PC-3 (cell line): ENCODE measurements around the gene WDR33. TPM values are rescaled to one million over a fixed set of nuclear protein-coding genes. Genes with fewer than 3 reads are reported as not detected.

ENCODE experiments used
- ATAC-seq: fragments of 200-7000 bp; cut with Tn5 transposase; 2 replicates; pipeline ENCODE4 v1.9.1; 2020; ENCODE audit warnings: mild to moderate bottlenecking, moderate library complexity
- BruUV-seq: library from RNA; stranded (reverse); fragments of 400-500 nt; replicated peaks from 2 replicates; lab custom pipeline; 2021; lab: Mats Ljungman, UMichigan
- CTCF ChIA-PET: fragments of 300-600 bp; sonication (Branson Sonifier 250); formaldehyde crosslinking; loops from one replicate; lab custom pipeline; 2022; ENCODE audit warnings: antibody characterized with exemption; lab: Charles Lee
- POLR2A ChIA-PET: fragments of 300-600 bp; sonication (Branson Sonifier 250); formaldehyde crosslinking; loops from one replicate; lab custom pipeline; 2022; ENCODE audit warnings: antibody characterized with exemption; ENCODE audit not compliant: unreplicated experiment; lab: Charles Lee
- DNase-seq: peaks from one replicate; pipeline ENCODE4 v3.0.0-alpha.2; 2015
- H2AFZ ChIP-seq: fragments of 300-600 bp; sonication (generic); 2 replicates; pipeline ENCODE4 v1.6.0; 2016; ENCODE audit warnings: antibody characterized with exemption, low read length
- H3F3A ChIP-seq: fragments of 300-600 bp; sonication (generic); one replicate; pipeline ENCODE4 v1.6.0; 2017; ENCODE audit warnings: antibody characterized with exemption, low read length, control low read depth, mild to moderate bottlenecking; ENCODE audit not compliant: unreplicated experiment
- H3K27ac ChIP-seq: fragments of 300-600 bp; sonication (generic); 2 replicates; pipeline ENCODE4 v1.5.1; 2016; ENCODE audit warnings: mild to moderate bottlenecking, low read length
- H3K27me3 ChIP-seq: fragments of 300-600 bp; sonication (generic); 2 replicates; pipeline ENCODE4 v1.6.1; 2016; ENCODE audit warnings: low read length, mixed read lengths
- H3K36me3 ChIP-seq: fragments of 300-600 bp; sonication (generic); 2 replicates; pipeline ENCODE4 v1.6.1; 2016; ENCODE audit warnings: low read depth, mixed run types, low read length, mixed read lengths
- H3K4me1 ChIP-seq: fragments of 300-600 bp; sonication (generic); 2 replicates; pipeline ENCODE4 v1.5.1; 2016; ENCODE audit warnings: low read length; ENCODE audit not compliant: insufficient read depth
- H3K4me2 ChIP-seq: fragments of 300-600 bp; sonication (generic); 2 replicates; pipeline ENCODE4 v1.6.0; 2016; ENCODE audit warnings: low read length
- H3K4me3 ChIP-seq: fragments of 300-600 bp; sonication (generic); 2 replicates; pipeline ENCODE4 v1.5.1; 2016; ENCODE audit warnings: mild to moderate bottlenecking, low read length, mixed read lengths
- H3K79me2 ChIP-seq: fragments of 300-600 bp; sonication (generic); 2 replicates; pipeline ENCODE4 v1.6.1; 2017; ENCODE audit warnings: low read length, mixed read lengths
- H3K9ac ChIP-seq: fragments of 300-600 bp; sonication (generic); 2 replicates; pipeline ENCODE4 v1.6.0; 2016; ENCODE audit warnings: mild to moderate bottlenecking, low read length
- H3K9me2 ChIP-seq: fragments of 300-600 bp; sonication (generic); replicated peaks from 2 replicates; pipeline ENCODE4 v1.6.1; 2016; ENCODE audit warnings: mixed run types, low read length, mixed read lengths
- H3K9me3 ChIP-seq: fragments of 300-600 bp; sonication (generic); 2 replicates; pipeline ENCODE4 v1.6.1; 2016; ENCODE audit warnings: low read length, mixed read lengths
- H4K20me1 ChIP-seq: fragments of 300-600 bp; sonication (generic); 2 replicates; pipeline ENCODE4 v1.6.1; 2016; ENCODE audit warnings: low read length, mixed read lengths
- CTCF ChIP-seq: fragments of 300-600 bp; sonication (generic); conservative IDR thresholded peaks from 2 replicates; pipeline ENCODE4 v1.5.1; 2017; ENCODE audit warnings: antibody characterized with exemption, low read depth, mild to moderate bottlenecking, low read length
- EZH2 ChIP-seq: fragments of 300-600 bp; sonication (generic); IDR thresholded peaks from one replicate; pipeline ENCODE4 v1.6.1; 2017; ENCODE audit warnings: antibody characterized with exemption, mild to moderate bottlenecking, low read length; ENCODE audit not compliant: unreplicated experiment
- EZH2phosphoT487 ChIP-seq: fragments of 300-600 bp; sonication (generic); IDR thresholded peaks from 2 replicates; pipeline ENCODE4 v1.6.1; 2018; ENCODE audit warnings: mild to moderate bottlenecking, antibody characterized with exemption, low read length, borderline replicate concordance
- intact Hi-C: fragments of 100-400 bp; cut with micrococcal nuclease; formaldehyde crosslinking; loops from 2 replicates; pipeline ENCODE4 v1.9.0; 2023
- total RNA-seq: library from RNA; depleted of rRNA; stranded (reverse); fragments of >200 nt; gene quantifications from 2 replicates; pipeline ENCODE4 v1.2.3, GENCODE V29; 2014

WDR33 gene
- total RNA-seq, 1 experiment from 2014 or later = 31.7 TPM

DNA sequence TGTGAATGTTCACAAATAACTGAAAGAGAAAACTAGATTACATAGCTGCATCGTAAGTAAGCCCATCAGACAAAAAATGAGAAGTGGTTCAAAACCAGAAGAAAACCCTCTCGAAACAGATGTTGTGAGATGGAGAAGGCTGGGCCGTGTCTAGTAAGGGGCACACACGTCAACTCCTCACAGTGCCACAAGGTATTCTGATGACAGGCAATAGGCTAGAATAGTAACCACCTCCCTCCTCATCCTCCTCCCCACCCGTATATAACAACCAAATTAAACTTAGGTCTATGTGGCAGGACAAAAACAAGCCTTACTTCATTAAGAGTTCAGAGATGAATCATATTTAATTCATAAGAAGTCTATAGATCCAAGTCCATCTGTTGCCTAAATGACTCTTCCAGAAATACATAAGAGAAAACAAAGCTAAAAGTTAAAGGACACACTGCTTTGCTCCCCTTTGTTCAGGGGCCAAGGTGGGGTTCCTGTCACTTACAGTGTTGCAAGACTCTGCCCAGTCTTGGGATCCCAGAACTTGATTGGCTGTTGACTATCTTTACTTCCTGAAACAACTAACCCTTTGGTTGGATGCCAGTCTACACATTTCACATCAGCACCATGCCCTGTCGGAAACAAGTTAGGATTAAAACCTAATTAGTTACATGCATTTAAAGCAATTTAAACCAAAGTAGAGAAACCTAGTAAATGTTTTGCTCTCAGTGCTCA is 84.7 kb downstream of the WDR33 start:
- CTCF ChIA-PET = no interaction called here

DNA sequence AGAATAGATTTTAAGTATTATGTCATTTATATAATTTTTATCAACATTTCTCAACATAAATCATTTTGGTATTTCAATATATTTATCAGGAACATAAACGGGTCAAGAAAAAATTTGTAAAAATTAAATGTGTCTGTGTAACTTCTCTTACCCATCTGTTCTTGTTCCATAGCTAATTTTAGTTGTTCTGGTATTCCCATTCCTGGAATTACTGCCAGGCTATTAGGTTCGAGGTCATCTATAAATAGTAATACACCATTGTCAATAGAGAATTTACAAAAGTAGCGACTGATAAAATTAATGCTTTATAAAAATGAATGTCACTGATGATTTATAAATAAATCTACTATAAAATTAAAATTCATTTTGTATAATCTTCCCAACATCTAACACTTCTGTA is 88.2 kb downstream of the WDR33 start:
- POLR2A ChIA-PET = no interaction called here

More for the DNA sequence above, 84.7 kb downstream of the WDR33 start:
- Histone ChIP-seq H3K4me2 (no peak overlapping the region), H3F3A (peaks cover 5% of the 10 kb centered on the region), H3K9me2 (no peaks in the 10 kb centered on the region), H3K9me3 (no peaks in the 10 kb centered on the region), H3K9ac (no peak overlapping the region), H2AFZ (no peak overlapping the region), H4K20me1 (no peaks in the 10 kb centered on the region), H3K4me3 (no peak overlapping the region), H3K79me2 (no peaks in the 10 kb centered on the region), H3K36me3 (peaks cover 13% of the 10 kb centered on the region; the same call in 1 of the 2 replicates), H3K27ac (no peak overlapping the region), H3K4me1 (peaks cover 16% of the 10 kb centered on the region), H3K27me3 (no peaks in the 10 kb centered on the region)
- intact Hi-C loops = no loop called here
- POLR2A ChIA-PET = no interaction called here
- BruUV-seq = no TSS peak
- no peak for DNase-seq
- TF ChIP-seq CTCF = no peak
- TF ChIP-seq EZH2 = no peak
- no peak for TF ChIP-seq EZH2phosphoT487
- ATAC-seq = no peak

More for the DNA sequence above, 88.2 kb downstream of the WDR33 start:
- H3K27me3 ChIP-seq = no peaks in the 10 kb centered on the region
- BruUV-seq = no TSS peak
- H3K27ac ChIP-seq = peak overlapping the region; percentile 83
- no peak overlapping the region for H3K4me3 ChIP-seq
- CTCF ChIA-PET = no interaction called here
- no peaks in the 10 kb centered on the region for H3K9me2 ChIP-seq
- DNase-seq (no peak), ATAC-seq (no peak)
- TF ChIP-seq EZH2phosphoT487 (no peak), EZH2 (no peak), CTCF (no peak)
- no peaks in the 10 kb centered on the region for H3K79me2 ChIP-seq
- no peak overlapping the region for H3K9ac ChIP-seq
- H3F3A ChIP-seq = peaks cover 5% of the 10 kb centered on the region
- no peaks in the 10 kb centered on the region for H3K9me3 ChIP-seq
- no peak overlapping the region for H3K4me2 ChIP-seq
- H2AFZ ChIP-seq = no peak overlapping the region
- intact Hi-C loops = no loop called here
- peaks cover 34% of the 10 kb centered on the region for H3K36me3 ChIP-seq
- H4K20me1 ChIP-seq = no peaks in the 10 kb centered on the region
- H3K4me1 ChIP-seq = peaks cover 20% of the 10 kb centered on the region
